Neural cell (in vitro differentiated cells): Measurements from ENCODE around the gene RBM10. TPM values are rescaled to one million over a fixed set of nuclear protein-coding genes. Genes with fewer than 3 reads are reported as not detected.

Source experiments
- H2AFZ ChIP-seq: fragments of 200-600, 300-800 bp; sonication (generic), shearing (Covaris generic); 2 replicates; pipeline ENCODE4 v1.6.0; 2014; ENCODE audit warnings: low read depth, mild to moderate bottlenecking, antibody characterized with exemption, low read length, moderate library complexity
- H3F3A ChIP-seq: fragments of 200-600 bp; shearing (Covaris generic); 2 replicates; pipeline ENCODE4 v1.6.1; 2016; ENCODE audit warnings: mild to moderate bottlenecking, moderate library complexity, mixed read lengths, antibody characterized with exemption, low read length; ENCODE audit not compliant: insufficient read depth, poor library complexity, severe bottlenecking
- H3K27ac ChIP-seq: fragments of 200-600, 300-800 bp; sonication (generic), shearing (Covaris generic); 2 replicates; pipeline ENCODE4 v1.5.1; 2014; ENCODE audit warnings: mild to moderate bottlenecking, low read length, moderate library complexity
- H3K27me3 ChIP-seq: fragments of 300-800, 200-600 bp; sonication (generic), shearing (Covaris generic); 2 replicates; pipeline ENCODE4 v1.6.0; 2014; ENCODE audit warnings: mild to moderate bottlenecking, low read depth, low read length, moderate library complexity; ENCODE audit not compliant: insufficient read depth
- H3K36me3 ChIP-seq: fragments of 300-800, 200-600 bp; sonication (generic), shearing (Covaris generic); 2 replicates; pipeline ENCODE4 v1.5.1; 2014; ENCODE audit warnings: mild to moderate bottlenecking, antibody characterized with exemption, low read length, moderate library complexity; ENCODE audit not compliant: insufficient read depth
- H3K4me2 ChIP-seq: fragments of 300-800, 200-600 bp; sonication (generic), shearing (Covaris generic); 2 replicates; pipeline ENCODE4 v1.6.0; 2014; ENCODE audit warnings: mild to moderate bottlenecking, low read length
- H3K4me3 ChIP-seq: fragments of 300-800, 200-600 bp; sonication (generic), shearing (Covaris generic); 2 replicates; pipeline ENCODE4 v1.5.1; 2014; ENCODE audit warnings: mild to moderate bottlenecking, low read length, moderate library complexity
- H3K79me2 ChIP-seq: fragments of 200-600 bp; shearing (Covaris generic); replicated peaks from 2 replicates; pipeline ENCODE4 v1.6.0; 2014; ENCODE audit warnings: mild to moderate bottlenecking, low read length, moderate library complexity; ENCODE audit not compliant: insufficient read depth
- H3K9ac ChIP-seq: fragments of 300-800, 200-600 bp; sonication (generic), shearing (Covaris generic); 2 replicates; pipeline ENCODE4 v1.6.1; 2016; ENCODE audit warnings: mild to moderate bottlenecking, low read length, mixed read lengths
- H3K9me2 ChIP-seq: fragments of 200-600 bp; shearing (Covaris generic); 2 replicates; pipeline ENCODE4 v1.6.1; 2016; ENCODE audit warnings: mild to moderate bottlenecking, low read length, mixed read lengths; ENCODE audit not compliant: insufficient read depth
- H3K9me3 ChIP-seq: fragments of 200-600, 300-800 bp; sonication (generic), shearing (Covaris generic); 2 replicates; pipeline ENCODE4 v1.6.1; 2016; ENCODE audit warnings: mild to moderate bottlenecking, mixed run types, low read length, moderate library complexity, mixed read lengths
- H4K20me1 ChIP-seq: fragments of 200-600 bp; shearing (Covaris generic); 2 replicates; pipeline ENCODE4 v1.6.1; 2016; ENCODE audit warnings: mild to moderate bottlenecking, mixed run types; ENCODE audit not compliant: insufficient read depth
- EP300 ChIP-seq: fragments of 450-650 bp; conservative IDR thresholded peaks from 2 replicates; pipeline ENCODE4 v1.6.1; 2014; ENCODE audit warnings: antibody characterized with exemption, mild to moderate bottlenecking, moderate library complexity; ENCODE audit not compliant: poor library complexity, severe bottlenecking
- EZH2 ChIP-seq: fragments of 200-600, 300-800 bp; shearing (Covaris generic), sonication (generic); IDR thresholded peaks from 2 replicates; pipeline ENCODE4 v1.6.1; 2014; ENCODE audit warnings: antibody characterized with exemption, low read length, borderline replicate concordance, mild to moderate bottlenecking; ENCODE audit not compliant: insufficient read depth, poor library complexity, severe bottlenecking
- MXI1 ChIP-seq: fragments of 450-650 bp; conservative IDR thresholded peaks from 2 replicates; pipeline ENCODE4 v1.6.1; 2014; ENCODE audit warnings: antibody characterized with exemption, mild to moderate bottlenecking; ENCODE audit not compliant: poor library complexity, severe bottlenecking
- POLR2AphosphoS5 ChIP-seq: IDR thresholded peaks from 2 replicates; pipeline ENCODE4 v1.6.1; 2012
- RAD21 ChIP-seq: fragments of 450-650 bp; conservative IDR thresholded peaks from 2 replicates; pipeline ENCODE4 v1.6.1; 2014; ENCODE audit warnings: antibody characterized with exemption, mild to moderate bottlenecking, moderate library complexity
- SMC3 ChIP-seq: fragments of 450-650 bp; conservative IDR thresholded peaks from 2 replicates; pipeline ENCODE4 v1.6.1; 2014; ENCODE audit warnings: antibody characterized with exemption, mild to moderate bottlenecking, moderate library complexity; ENCODE audit not compliant: poor library complexity
- TAF1 ChIP-seq: IDR thresholded peaks from 2 replicates; pipeline ENCODE4 v1.6.1; 2012; ENCODE audit warnings: low read depth
- polyA plus RNA-seq: library from polyadenylated mRNA; depleted of rRNA; stranded (reverse); fragments of >200 nt; gene quantifications from 2 replicates; pipeline ENCODE4 v1.2.3, GENCODE V29; 2014
- TF ChIP-seq, protein P1 (sequence below): IDR thresholded peaks from 2 replicates; pipeline ENCODE4 v1.6.1; 2012; ENCODE audit warnings: borderline replicate concordance
- TF ChIP-seq, protein P2 (sequence below): fragments of 450-650 bp; IDR thresholded peaks from 2 replicates; pipeline ENCODE4 v1.5.1; 2014; ENCODE audit warnings: antibody characterized with exemption, mild to moderate bottlenecking, moderate library complexity; ENCODE audit not compliant: poor library complexity, severe bottlenecking

Gene RBM10
- polyA plus RNA-seq, 1 donor from 2014 or later, result 53.1 TPM

DNA sequence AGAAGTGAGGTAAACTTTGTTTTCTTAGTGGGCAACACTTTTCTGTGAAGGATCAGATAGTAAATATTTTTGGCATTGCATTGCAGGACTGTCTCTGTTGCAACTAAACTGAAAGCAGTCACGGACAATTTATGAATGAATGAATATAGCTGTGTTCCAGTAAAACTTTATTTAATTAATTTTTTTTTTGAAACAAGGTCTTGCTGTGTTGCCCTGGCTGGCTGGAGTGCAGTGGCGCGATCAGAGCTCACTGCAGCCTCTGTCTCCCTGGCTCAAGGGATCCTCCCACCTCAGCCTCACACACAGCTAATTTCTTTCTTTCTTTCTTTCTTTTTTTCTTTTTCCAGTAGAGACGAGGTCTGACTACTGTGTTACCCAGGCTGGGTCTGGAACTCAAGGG, 15.8 kb downstream of the RBM10 start:
- Histone ChIP-seq H3K4me2 (no peak overlapping the region), H3K9me3 (no peaks in the 10 kb centered on the region), H3K79me2 (no peaks in the 10 kb centered on the region), H3K27me3 (no peaks in the 10 kb centered on the region), H3K4me3 (no peak overlapping the region), H4K20me1 (no peaks in the 10 kb centered on the region), H3K9ac (no peak overlapping the region), H3K9me2 (no peaks in the 10 kb centered on the region), H3K27ac (no peak overlapping the region), H2AFZ (no peak overlapping the region), H3F3A (no peaks in the 10 kb centered on the region), H3K36me3 (no peaks in the 10 kb centered on the region)
- no peak for TF ChIP-seq TAF1
- no peak for TF ChIP-seq POLR2AphosphoS5
- TF ChIP-seq MXI1, result no peak
- TF ChIP-seq, protein P1, sequence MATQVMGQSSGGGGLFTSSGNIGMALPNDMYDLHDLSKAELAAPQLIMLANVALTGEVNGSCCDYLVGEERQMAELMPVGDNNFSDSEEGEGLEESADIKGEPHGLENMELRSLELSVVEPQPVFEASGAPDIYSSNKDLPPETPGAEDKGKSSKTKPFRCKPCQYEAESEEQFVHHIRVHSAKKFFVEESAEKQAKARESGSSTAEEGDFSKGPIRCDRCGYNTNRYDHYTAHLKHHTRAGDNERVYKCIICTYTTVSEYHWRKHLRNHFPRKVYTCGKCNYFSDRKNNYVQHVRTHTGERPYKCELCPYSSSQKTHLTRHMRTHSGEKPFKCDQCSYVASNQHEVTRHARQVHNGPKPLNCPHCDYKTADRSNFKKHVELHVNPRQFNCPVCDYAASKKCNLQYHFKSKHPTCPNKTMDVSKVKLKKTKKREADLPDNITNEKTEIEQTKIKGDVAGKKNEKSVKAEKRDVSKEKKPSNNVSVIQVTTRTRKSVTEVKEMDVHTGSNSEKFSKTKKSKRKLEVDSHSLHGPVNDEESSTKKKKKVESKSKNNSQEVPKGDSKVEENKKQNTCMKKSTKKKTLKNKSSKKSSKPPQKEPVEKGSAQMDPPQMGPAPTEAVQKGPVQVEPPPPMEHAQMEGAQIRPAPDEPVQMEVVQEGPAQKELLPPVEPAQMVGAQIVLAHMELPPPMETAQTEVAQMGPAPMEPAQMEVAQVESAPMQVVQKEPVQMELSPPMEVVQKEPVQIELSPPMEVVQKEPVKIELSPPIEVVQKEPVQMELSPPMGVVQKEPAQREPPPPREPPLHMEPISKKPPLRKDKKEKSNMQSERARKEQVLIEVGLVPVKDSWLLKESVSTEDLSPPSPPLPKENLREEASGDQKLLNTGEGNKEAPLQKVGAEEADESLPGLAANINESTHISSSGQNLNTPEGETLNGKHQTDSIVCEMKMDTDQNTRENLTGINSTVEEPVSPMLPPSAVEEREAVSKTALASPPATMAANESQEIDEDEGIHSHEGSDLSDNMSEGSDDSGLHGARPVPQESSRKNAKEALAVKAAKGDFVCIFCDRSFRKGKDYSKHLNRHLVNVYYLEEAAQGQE, result no peak
- TF ChIP-seq, protein P2, sequence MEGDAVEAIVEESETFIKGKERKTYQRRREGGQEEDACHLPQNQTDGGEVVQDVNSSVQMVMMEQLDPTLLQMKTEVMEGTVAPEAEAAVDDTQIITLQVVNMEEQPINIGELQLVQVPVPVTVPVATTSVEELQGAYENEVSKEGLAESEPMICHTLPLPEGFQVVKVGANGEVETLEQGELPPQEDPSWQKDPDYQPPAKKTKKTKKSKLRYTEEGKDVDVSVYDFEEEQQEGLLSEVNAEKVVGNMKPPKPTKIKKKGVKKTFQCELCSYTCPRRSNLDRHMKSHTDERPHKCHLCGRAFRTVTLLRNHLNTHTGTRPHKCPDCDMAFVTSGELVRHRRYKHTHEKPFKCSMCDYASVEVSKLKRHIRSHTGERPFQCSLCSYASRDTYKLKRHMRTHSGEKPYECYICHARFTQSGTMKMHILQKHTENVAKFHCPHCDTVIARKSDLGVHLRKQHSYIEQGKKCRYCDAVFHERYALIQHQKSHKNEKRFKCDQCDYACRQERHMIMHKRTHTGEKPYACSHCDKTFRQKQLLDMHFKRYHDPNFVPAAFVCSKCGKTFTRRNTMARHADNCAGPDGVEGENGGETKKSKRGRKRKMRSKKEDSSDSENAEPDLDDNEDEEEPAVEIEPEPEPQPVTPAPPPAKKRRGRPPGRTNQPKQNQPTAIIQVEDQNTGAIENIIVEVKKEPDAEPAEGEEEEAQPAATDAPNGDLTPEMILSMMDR, result no peak
- TF ChIP-seq EZH2, result no peak
- TF ChIP-seq SMC3, result no peak
- TF ChIP-seq EP300, result no peak
- TF ChIP-seq RAD21, result no peak

DNA sequence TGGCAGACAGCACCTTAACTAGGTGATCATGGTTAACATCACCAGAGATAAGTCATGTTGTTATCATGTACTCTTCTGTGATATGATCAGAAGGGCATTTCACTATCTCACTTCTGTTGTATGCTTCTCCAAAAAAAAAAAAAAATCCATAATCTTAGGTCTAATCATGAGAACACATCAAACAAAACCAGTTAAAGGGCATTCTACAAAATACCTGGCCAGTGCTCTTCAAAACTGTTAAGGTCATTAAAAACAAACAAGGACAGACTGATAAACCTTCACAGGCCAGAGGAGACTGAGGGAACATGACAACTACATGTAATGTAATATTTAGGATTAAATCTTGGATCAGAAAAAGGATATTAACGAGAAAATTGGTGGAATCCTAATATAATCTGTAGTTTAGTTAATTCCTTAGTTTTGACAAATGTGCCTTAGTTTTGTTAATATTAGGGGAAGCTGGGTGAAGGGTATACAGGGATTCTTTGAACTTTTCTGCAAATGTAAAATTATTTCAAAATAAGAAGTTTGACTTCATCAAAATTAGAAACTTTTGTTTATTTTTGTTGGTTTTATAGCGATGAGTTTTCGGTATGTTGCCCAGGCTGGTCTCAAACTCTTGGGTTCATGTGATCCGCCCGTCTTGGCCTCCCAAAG, 18.0 kb downstream of the RBM10 start:
- Histone ChIP-seq H2AFZ (no peak overlapping the region), H4K20me1 (no peaks in the 10 kb centered on the region), H3K9me2 (no peaks in the 10 kb centered on the region), H3K27ac (no peak overlapping the region), H3K79me2 (no peaks in the 10 kb centered on the region), H3F3A (no peaks in the 10 kb centered on the region), H3K36me3 (no peaks in the 10 kb centered on the region), H3K27me3 (no peaks in the 10 kb centered on the region), H3K9ac (no peak overlapping the region), H3K9me3 (no peaks in the 10 kb centered on the region), H3K4me2 (no peak overlapping the region), H3K4me3 (no peak overlapping the region)
- TF ChIP-seq TAF1, result no peak
- TF ChIP-seq SMC3, result no peak
- TF ChIP-seq, protein P1, result no peak
- no peak for TF ChIP-seq RAD21
- no peak for TF ChIP-seq EP300
- no peak for TF ChIP-seq EZH2
- TF ChIP-seq, protein P2, result no peak
